GM19328 (cell line): ENCODE measurements around the gene SPOCD1.

ENCODE experiments used
- ATAC-seq: cut with Tn5 transposase; IDR thresholded peaks from one replicate; pipeline ENCODE4 v1.9.1; 2021; ENCODE audit warnings: mild to moderate bottlenecking, moderate library complexity; ENCODE audit not compliant: unreplicated experiment

The SPOCD1 gene

GRCh38 chr1:31773861-31774260 is 42.0 kb downstream of the SPOCD1 start:
- no peak for ATAC-seq

GRCh38 chr1:31772669-31773248 is 43.1 kb downstream of the SPOCD1 start:
- ATAC-seq, result no peak

GRCh38 chr1:31771891-31772668 is 43.7 kb downstream of the SPOCD1 start:
- no peak for ATAC-seq

GRCh38 chr1:31769720-31770390 is 46.0 kb downstream of the SPOCD1 start:
- no peak for ATAC-seq

GRCh38 chr1:31768939-31769704 is 46.7 kb downstream of the SPOCD1 start:
- ATAC-seq, result no peak

GRCh38 chr1:31768407-31768907 is 47.4 kb downstream of the SPOCD1 start:
- ATAC-seq, result no peak

- ATAC-seq, result no peak
Observed at GRCh38 chr1:31767225-31767624, 48.6 kb downstream of the SPOCD1 start.

- ATAC-seq, result no peak
Observed at GRCh38 chr1:31765516-31765915, 50.3 kb downstream of the SPOCD1 start.

- ATAC-seq, result no peak
Observed at GRCh38 chr1:31765041-31765467, 50.8 kb downstream of the SPOCD1 start.

GRCh38 chr1:31764312-31765040 is 51.3 kb downstream of the SPOCD1 start, which contains the start of gene ADGRB2:
Gene ADGRB2 (minus strand): TSS chr1:31764340. CDS start chr1:31757221, 7,119 bp downstream.
- ATAC-seq, result no peak

GRCh38 chr1:31763671-31764311 is 52.0 kb downstream of the SPOCD1 start:
- ATAC-seq, result no peak

- no peak for ATAC-seq
Observed at GRCh38 chr1:31762726-31763670, 52.8 kb downstream of the SPOCD1 start.

GRCh38 chr1:31762323-31762722 is 53.5 kb downstream of the SPOCD1 start:
- no peak for ATAC-seq

GRCh38 chr1:31761883-31762282 is 53.9 kb downstream of the SPOCD1 start:
- ATAC-seq, result no peak

- ATAC-seq, result no peak
Observed at GRCh38 chr1:31760471-31761470, 55.1 kb downstream of the SPOCD1 start.

GRCh38 chr1:31759298-31760023 is 56.4 kb downstream of the SPOCD1 start:
- no peak for ATAC-seq

- ATAC-seq, result no peak
Observed at GRCh38 chr1:31758823-31759222, 57.0 kb downstream of the SPOCD1 start.
